Pancreas (tissue), 10 donors: ENCODE measurements around the gene HLA-B. TPM values are rescaled to one million over a fixed set of nuclear protein-coding genes. Genes with fewer than 3 reads are reported as not detected.
A peak's percentile ranks its signal among the peaks of the same experiment; 100 is the strongest.
"Not testable (repeated sequence)": the region's sequence is repeated elsewhere in the genome, so short reads cannot be mapped to it uniquely, and the experiment has no call there.

Source experiments
- ATAC-seq, 4 donors: fragments of 200-7000 bp; cut with Tn5 transposase; one replicate each; pipeline versions ENCODE4 v1.8.0 to v1.9.1; 2020; ENCODE audit warnings: mild to moderate bottlenecking in 4 of 4, moderate library complexity in 4 of 4
- DNase-seq, 6 donors: peaks; one replicate each; pipeline ENCODE4 v3.0.0-alpha.2; 2020
- FAIRE-seq: peaks from 2 replicates; lab custom pipeline; 2012; peaks lifted over from hg19 to GRCh38; lab: Jason Lieb, UNC
- H3K27ac ChIP-seq, 4 donors: fragments of 200-600 bp; sonication (generic); 1 replicate in 3 of 4; 2 replicates in 1 of 4; pipeline versions ENCODE4 v1.5.0 to v1.8.0; 2020
- H3K27me3 ChIP-seq, 4 donors: fragments of 200-600 bp; one replicate each; pipeline ENCODE4 v1.8.0; 2021
- H3K36me3 ChIP-seq, 3 donors: fragments of 200-600 bp; sonication (generic) in 1 of 3; one replicate each; pipeline versions ENCODE4 v1.5.0 to v1.8.0; 2020 to 2021
- H3K4me1 ChIP-seq, 3 donors: fragments of 200-600 bp; one replicate each; pipeline ENCODE4 v1.8.0; 2021
- H3K4me3 ChIP-seq, 4 donors: fragments of 200-600 bp; sonication (generic) in 2 of 4; one replicate each; pipeline versions ENCODE4 v1.5.0 to v1.8.0; 2020 to 2021
- H3K9me3 ChIP-seq, 4 donors: fragments of 200-600 bp; one replicate each; pipeline ENCODE4 v1.8.0; 2021
- CTCF ChIP-seq, 4 donors: fragments of 200-600 bp; sonication (generic) in 3 of 4; IDR thresholded peaks; one replicate each; pipeline versions ENCODE4 v1.5.0 to v1.8.0; 2021; ENCODE audit warnings: antibody characterized with exemption in 4 of 4
- WGBS, 2 donors: extraction: QIAGEN DNeasy Blood & Tissue Kit; methylation state at CpG; one replicate each; pipeline ENCODE4 v1.1.7; 2013; 5-methylcytosine and 5-hydroxymethylcytosine counted together
- intact Hi-C, 3 donors: fragments of 100-400 bp; cut with DNase I; formaldehyde crosslinking; loops; one replicate each; pipeline versions ENCODE4 v1.11.1 to v1.14.2; 2022
- polyA plus RNA-seq, 2 donors: library from polyadenylated mRNA; stranded (reverse); fragments of 200-250 nt; gene quantifications; one replicate each; pipeline ENCODE4 v1.2.3, GENCODE V29; 2013
- total RNA-seq, 6 donors: library from RNA; stranded (reverse); fragmentation: NEBNext Ultra II Directional in 4 of 6; extraction: Animal tissue kit (Norgen Biotek cat#: 25700) in 4 of 6; gene quantifications; one replicate each; pipeline versions ENCODE4 v1.2.1 to v1.2.4, GENCODE V29; 2021 to 2023
- donor health status: healthy with polysubstance abuse.
- donor health status: DM: no; HTN: no; CAD: no; lungs with moderate emphysema.
- donor health status: DM: no; HTN: no; CAD: no.
- donor health status: control.
- donor health status: control.
- donor health status: Bipolar disorder and iron deficiency.
- donor health status: DM: yes; HTN: yes; CAD: no.
- donor health status: DM: no; HTN: no; CAD: no.
- donor health status: DM: no; HTN: no; CAD: no.
- donor health status: DM: yes; HTN: yes; CAD: no.

The HLA-B gene
- total and polyA plus RNA-seq, 8 donors: 141 to 1,089 (median 262) TPM

GRCh38 chr6:31399589-31400466 lies 42.8 kb upstream of the HLA-B start:
- Histone ChIP-seq H3K4me3 (peak overlapping the region; percentile 55 to 67 (median 60)), H3K36me3 (no peaks in the 10 kb centered on the region), H3K27ac (peak overlapping the region; percentile 88 to 99 (median 94)), H3K9me3 (no peaks in the 10 kb centered on the region), H3K27me3 (no peaks in the 10 kb centered on the region), H3K4me1 (peaks cover 7 to 21% (median 13%) of the 10 kb centered on the region in 3 donors)
- DNase-seq (peak; percentile 89 to 94 (median 90)), ATAC-seq (peak; percentile 77 to 85 (median 82)), FAIRE-seq (no peak)
- 0% methylated on average over 57 of the region's 57 CpGs for WGBS, 2 donors
- peak; percentile 62 to 75 (median 71) for TF ChIP-seq CTCF (IDR thresholded peaks at IDR 0.05)
- intact Hi-C loops: loop anchor here in 2 of 3 donors (5.0 kb wide), 2 partner anchors 37 to 42 kb away; no protein-coding TSS in a partner anchor

DNA sequence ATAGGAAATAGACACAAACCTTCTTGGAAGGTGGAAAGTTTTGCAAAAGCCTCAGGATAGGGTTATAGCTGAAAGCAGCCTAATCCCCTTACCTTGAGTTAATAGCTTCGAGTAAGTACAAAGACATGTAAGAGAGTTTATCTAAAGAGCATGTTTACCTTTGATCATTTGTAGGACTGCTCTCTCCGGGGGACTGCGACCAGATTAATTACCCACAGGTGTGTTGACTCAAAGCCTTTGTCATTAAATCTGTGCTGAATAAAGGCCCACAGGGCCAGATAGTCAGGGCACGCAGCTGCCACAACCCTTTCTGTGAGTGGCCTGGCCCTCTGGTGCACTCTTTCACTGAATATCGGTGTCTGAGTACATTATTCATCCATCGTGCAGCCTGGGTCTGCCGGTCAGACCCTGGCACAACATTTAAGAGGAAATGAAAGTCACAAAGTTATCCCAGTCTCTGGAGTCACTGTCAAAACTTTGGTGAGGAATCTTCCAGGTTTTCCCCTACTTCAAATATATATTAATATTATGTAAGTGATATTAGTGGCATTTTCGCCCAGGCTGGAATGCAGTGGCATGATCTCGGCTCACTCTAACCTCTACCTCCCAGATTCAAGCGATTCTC lies 41.0 kb upstream of the HLA-B start:
- DNase-seq: no peak
- WGBS, 2 donors: 62 to 66% methylated on average over 10 of the region's 10 CpGs

DNA sequence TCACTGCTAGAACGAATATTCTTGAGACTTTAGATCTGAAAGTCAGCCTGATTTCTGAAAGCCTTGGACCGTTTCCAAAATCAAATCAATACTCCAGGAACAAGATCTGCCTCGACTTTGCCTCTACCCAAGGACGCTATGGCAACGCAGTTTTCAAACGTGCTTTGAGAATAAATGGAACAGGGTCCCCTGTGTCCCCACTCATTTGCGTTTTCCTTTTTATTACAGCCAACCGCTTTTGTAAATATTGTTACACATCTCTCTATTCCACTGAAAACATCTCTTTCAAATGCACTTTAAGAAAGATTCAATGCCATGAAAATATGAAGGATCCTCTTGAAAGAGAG lies 40.1 kb upstream of the HLA-B start:
- not testable (repeated sequence) for H3K4me3 ChIP-seq, H3K27me3 ChIP-seq, H3K36me3 ChIP-seq, DNase-seq, ATAC-seq, H3K9me3 ChIP-seq, FAIRE-seq
- intact Hi-C loops: loop anchor here in 1 of 3 donors (5.0 kb wide), 1 partner anchor 45 kb away; no protein-coding TSS in a partner anchor
- 8 to 9% methylated on average over 8 of the region's 8 CpGs for WGBS, 2 donors
- Histone ChIP-seq H3K27ac (peak overlapping the region in 2 of 4 donors; percentile 16 to 23), H3K4me1 (peaks cover under 1 to 13% (median 12%) of the 10 kb centered on the region in 3 donors)

More for the DNA sequence above, 41.0 kb upstream of the HLA-B start:
- Histone ChIP-seq H3K9me3 (no peaks in the 10 kb centered on the region), H3K36me3 (no peaks in the 10 kb centered on the region), H3K4me1 (peaks cover 7 to 16% (median 13%) of the 10 kb centered on the region in 3 donors), H3K27me3 (no peaks in the 10 kb centered on the region), H3K4me3 (no peak overlapping the region), H3K27ac (no peak overlapping the region)
- FAIRE-seq: no peak
- intact Hi-C loops: loop anchor here in 1 of 3 donors (5.0 kb wide), 1 partner anchor 44 kb away; no protein-coding TSS in a partner anchor
- no peak for ATAC-seq
- no peak for TF ChIP-seq CTCF (IDR thresholded peaks at IDR 0.05)

- DNase-seq: peak; percentile 74 to 94 (median 88)
- H3K4me3 ChIP-seq: no peak overlapping the region
- H3K27ac ChIP-seq: peak overlapping the region in 1 of 4 donors; percentile 23
- 35 to 42% methylated on average over 11 of the region's 11 CpGs for WGBS, 2 donors
- FAIRE-seq: peak; percentile 65
- intact Hi-C loops: loop anchor here in 1 of 3 donors (5.0 kb wide), 1 partner anchor 46 kb away; no protein-coding TSS in a partner anchor
- peak; percentile 40 to 73 (median 64) for ATAC-seq
- peaks cover 0 to 11% (median 7%) of the 10 kb centered on the region in 3 donors for H3K4me1 ChIP-seq
- H3K9me3 ChIP-seq: no peaks in the 10 kb centered on the region
- no peaks in the 10 kb centered on the region for H3K36me3 ChIP-seq
- TF ChIP-seq CTCF (IDR thresholded peaks at IDR 0.05): peak; percentile 81 to 95 (median 86)
- no peaks in the 10 kb centered on the region for H3K27me3 ChIP-seq
These were observed 39.6 kb upstream of the HLA-B start for GRCh38 chr6:31396422-31397152.
